Keratinocyte (primary cell): ENCODE data around the gene GBGT1. TPM values are rescaled to one million over a fixed set of nuclear protein-coding genes. Genes with fewer than 3 reads are reported as not detected.

Source experiments
- DNase-seq: peaks from one replicate; pipeline ENCODE4 v3.0.0-alpha.2; 2011; ENCODE audit warnings: low read depth, missing footprints, low spot score
- FAIRE-seq: peaks from 2 replicates; lab custom pipeline; 2011; peaks lifted over from hg19 to GRCh38; lab: Jason Lieb, UNC
- H2AFZ ChIP-seq: 2 replicates; pipeline ENCODE4 v1.6.0; 2012; ENCODE audit warnings: low read length, control low read depth, inconsistent platforms; ENCODE audit not compliant: control insufficient read depth
- H3K27ac ChIP-seq: 2 replicates; pipeline ENCODE4 v1.5.1; 2011; ENCODE audit warnings: low read length; ENCODE audit not compliant: control insufficient read depth, insufficient read depth
- H3K27me3 ChIP-seq: 3 replicates; pipeline ENCODE4 v1.6.0; 2011; ENCODE audit warnings: low read length; ENCODE audit not compliant: control insufficient read depth, insufficient read depth; ENCODE audit errors: extremely low read depth
- H3K36me3 ChIP-seq, 2 experiments: 2 replicates in 1 of 2; 3 replicates in 1 of 2; pipeline ENCODE4 v1.5.1; 2011; ENCODE audit warnings: low read length in 2 of 2, mild to moderate bottlenecking in 1 of 2; ENCODE audit not compliant: control insufficient read depth in 2 of 2, insufficient read depth in 2 of 2; ENCODE audit errors: extremely low read depth in 1 of 2
- H3K4me1 ChIP-seq: 3 replicates; pipeline ENCODE4 v1.5.1; 2011; ENCODE audit warnings: low read length; ENCODE audit not compliant: control insufficient read depth, insufficient read depth; ENCODE audit errors: extremely low read depth
- H3K4me2 ChIP-seq: 3 replicates; pipeline ENCODE4 v1.6.0; 2011; ENCODE audit warnings: low read depth, low read length; ENCODE audit not compliant: control insufficient read depth, insufficient read depth; ENCODE audit errors: extremely low read depth
- H3K4me3 ChIP-seq, 3 experiments: fragments of 200-600 bp in 1 of 3; sonication (generic) in 1 of 3; 2 replicates in 2 of 3; 3 replicates in 1 of 3; pipeline ENCODE4 v1.5.1; 2011 to 2016; ENCODE audit warnings: low read length in 3 of 3, mild to moderate bottlenecking in 3 of 3, control low read depth in 2 of 3, inconsistent platforms in 1 of 3, low read depth in 1 of 3, mixed read lengths in 1 of 3, mixed run types in 1 of 3, moderate library complexity in 1 of 3; ENCODE audit not compliant: control insufficient read depth in 2 of 3, insufficient read depth in 2 of 3; ENCODE audit errors: extremely low read depth in 1 of 3
- H3K79me2 ChIP-seq: 2 replicates; pipeline ENCODE4 v1.6.0; 2012; ENCODE audit warnings: low read length; ENCODE audit not compliant: control insufficient read depth, insufficient read depth
- H3K9ac ChIP-seq: 3 replicates; pipeline ENCODE4 v1.6.0; 2011; ENCODE audit warnings: low read length; ENCODE audit not compliant: control insufficient read depth, insufficient read depth; ENCODE audit errors: extremely low read depth
- H3K9me1 ChIP-seq: 3 replicates; pipeline ENCODE4 v1.6.0; 2011; ENCODE audit warnings: low read length; ENCODE audit not compliant: control insufficient read depth, insufficient read depth; ENCODE audit errors: extremely low read depth
- H3K9me3 ChIP-seq: 2 replicates; pipeline ENCODE4 v1.5.1; 2012; ENCODE audit warnings: low read depth, low read length; ENCODE audit not compliant: control insufficient read depth
- H4K20me1 ChIP-seq: 3 replicates; pipeline ENCODE4 v1.6.0; 2011; ENCODE audit warnings: low read length; ENCODE audit not compliant: control insufficient read depth, insufficient read depth; ENCODE audit errors: extremely low read depth
- EZH2 ChIP-seq: IDR thresholded peaks from one replicate; pipeline ENCODE4 v1.6.1; 2012; ENCODE audit warnings: inconsistent platforms, mild to moderate bottlenecking, low read length, moderate library complexity
- dilution Hi-C: fragments of 300-500 bp; cut with MboI; formaldehyde crosslinking; loops from one replicate; pipeline ENCODE4 v1.7.0; 2020; ENCODE audit warnings: low sequenced_read_pairs; ENCODE audit not compliant: extremely low pct_ligation_motif_present
- polyA plus RNA-seq, 5 experiments: library from polyadenylated mRNA; depleted of rRNA in 3 of 5; stranded (reverse) in 3 of 5; stranded (forward) in 1 of 5; unstranded in 1 of 5; fragments of >200 nt; gene quantifications; 1 replicate in 1 of 5; 2 replicates in 3 of 5; 3 replicates in 1 of 5; pipeline versions ENCODE4 v1.2.1 to v1.2.3, GENCODE V29; 2011 to 2012; ENCODE audit warnings: missing spikeins in 2 of 5, low read depth in 1 of 5, low replicate concordance in 1 of 5
- TF ChIP-seq, protein P1 (sequence below), 3 experiments: IDR thresholded peaks in 1 of 3; conservative IDR thresholded peaks in 1 of 3; optimal IDR thresholded peaks in 1 of 3; 2 replicates in 2 of 3; 3 replicates in 1 of 3; pipeline versions ENCODE3 to v1.5.1; 2011; ENCODE audit warnings: low read length in 3 of 3, mild to moderate bottlenecking in 3 of 3, moderate library complexity in 2 of 3, control low read depth in 1 of 3, inconsistent platforms in 1 of 3; ENCODE audit not compliant: insufficient read depth in 2 of 3; ENCODE audit errors: extremely low read depth in 1 of 3

Gene GBGT1
- polyA plus RNA-seq, 1 donor (not counting 4 experiments of a cell fraction or from before 2014, with no cell fraction given) = 0.54 TPM

DNA sequence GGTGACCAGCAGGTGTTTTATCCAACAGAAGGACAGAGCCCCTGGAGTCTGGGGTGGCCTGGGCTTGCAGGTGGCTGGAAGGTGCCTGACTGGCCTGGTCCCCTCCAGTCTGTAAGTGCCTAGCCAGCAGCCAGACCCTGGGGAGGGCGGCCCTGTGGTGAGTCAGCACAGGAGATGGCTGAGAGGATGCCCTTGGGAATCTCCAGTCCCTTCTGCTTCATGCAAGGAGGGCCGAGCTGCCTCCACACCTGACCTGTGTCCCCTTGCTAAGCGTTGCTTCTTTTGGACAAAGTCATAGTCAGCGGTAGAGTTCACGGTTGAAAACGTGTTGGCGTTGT lies 25.1 kb upstream of the GBGT1 start:
- Histone ChIP-seq H3K9ac (no peak overlapping the region), H4K20me1 (no peaks in the 10 kb centered on the region), H3K27me3 (peaks cover 12% of the 10 kb centered on the region), H3K36me3 (no peaks in the 10 kb centered on the region), H3K9me1 (no peaks in the 10 kb centered on the region), H3K4me1 (no peaks in the 10 kb centered on the region), H2AFZ (no peak overlapping the region), H3K27ac (no peak overlapping the region), H3K4me2 (no peak overlapping the region), H3K79me2 (no peaks in the 10 kb centered on the region), H3K9me3 (no peaks in the 10 kb centered on the region), H3K4me3 (no peak overlapping the region)
- FAIRE-seq (no peak), DNase-seq (no peak)
- TF ChIP-seq, protein P1, sequence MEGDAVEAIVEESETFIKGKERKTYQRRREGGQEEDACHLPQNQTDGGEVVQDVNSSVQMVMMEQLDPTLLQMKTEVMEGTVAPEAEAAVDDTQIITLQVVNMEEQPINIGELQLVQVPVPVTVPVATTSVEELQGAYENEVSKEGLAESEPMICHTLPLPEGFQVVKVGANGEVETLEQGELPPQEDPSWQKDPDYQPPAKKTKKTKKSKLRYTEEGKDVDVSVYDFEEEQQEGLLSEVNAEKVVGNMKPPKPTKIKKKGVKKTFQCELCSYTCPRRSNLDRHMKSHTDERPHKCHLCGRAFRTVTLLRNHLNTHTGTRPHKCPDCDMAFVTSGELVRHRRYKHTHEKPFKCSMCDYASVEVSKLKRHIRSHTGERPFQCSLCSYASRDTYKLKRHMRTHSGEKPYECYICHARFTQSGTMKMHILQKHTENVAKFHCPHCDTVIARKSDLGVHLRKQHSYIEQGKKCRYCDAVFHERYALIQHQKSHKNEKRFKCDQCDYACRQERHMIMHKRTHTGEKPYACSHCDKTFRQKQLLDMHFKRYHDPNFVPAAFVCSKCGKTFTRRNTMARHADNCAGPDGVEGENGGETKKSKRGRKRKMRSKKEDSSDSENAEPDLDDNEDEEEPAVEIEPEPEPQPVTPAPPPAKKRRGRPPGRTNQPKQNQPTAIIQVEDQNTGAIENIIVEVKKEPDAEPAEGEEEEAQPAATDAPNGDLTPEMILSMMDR (optimal IDR thresholded peaks at IDR 0.05 in 1 of 3, IDR thresholded peaks at IDR 0.05 in 1 of 3, conservative IDR thresholded peaks at IDR 0.05 in 1 of 3; ENCODE audit: extremely low read depth in 1 of 3, insufficient read depth in 2 of 3, low read length in 3 of 3) = no peak
- no peak for TF ChIP-seq EZH2
- dilution Hi-C loops = no loop called here

DNA sequence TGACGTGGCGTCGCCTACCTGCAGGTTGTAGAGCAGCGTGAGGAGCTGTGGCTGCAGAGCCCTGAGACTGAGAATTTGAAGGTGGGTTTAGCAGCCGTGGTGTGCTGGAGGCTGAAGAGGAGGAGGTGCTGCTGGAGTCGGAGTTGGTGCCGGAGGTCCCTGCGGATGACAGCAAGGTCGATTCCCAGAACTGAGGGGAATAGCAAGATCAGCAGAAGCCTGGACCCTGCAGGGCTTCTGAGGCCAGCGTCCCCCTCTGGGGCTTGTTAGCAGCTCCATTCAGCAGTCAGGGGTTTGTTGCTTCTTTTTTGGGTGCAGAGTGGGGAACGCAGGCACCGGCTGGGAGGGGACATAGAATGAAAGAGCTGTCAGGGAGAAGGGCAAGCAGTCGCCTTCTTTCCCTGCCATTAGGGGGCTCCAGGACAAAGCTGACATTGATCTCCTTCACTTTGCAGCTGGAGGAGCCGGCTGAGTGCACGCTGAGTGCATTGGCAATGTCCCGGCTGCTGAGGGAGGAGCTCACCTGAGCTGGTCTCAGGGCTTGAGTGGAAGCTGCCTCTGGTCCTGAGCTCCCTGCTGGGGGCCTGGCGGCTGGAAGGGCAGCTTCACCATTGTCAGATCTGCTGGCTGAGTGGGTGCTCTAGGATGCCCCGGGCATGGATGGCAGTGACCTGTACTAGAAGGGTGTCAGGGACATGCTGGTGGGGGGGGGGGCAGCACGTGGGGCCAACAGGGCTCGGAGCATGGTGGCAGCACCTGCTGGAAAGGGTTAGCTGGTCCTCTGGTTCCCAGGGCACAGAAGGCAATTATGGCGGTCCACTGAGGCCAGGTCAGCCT lies 24.5 kb upstream of the GBGT1 start:
- peaks cover 12% of the 10 kb centered on the region for H3K27me3 ChIP-seq
- no peaks in the 10 kb centered on the region for H3K4me1 ChIP-seq
- no peak for FAIRE-seq
- no peak overlapping the region for H3K4me3 ChIP-seq
- H3K4me2 ChIP-seq = no peak overlapping the region
- no peaks in the 10 kb centered on the region for H3K79me2 ChIP-seq
- DNase-seq = no peak
- TF ChIP-seq EZH2 = no peak
- TF ChIP-seq, protein P1 (optimal IDR thresholded peaks at IDR 0.05 in 1 of 3, IDR thresholded peaks at IDR 0.05 in 1 of 3, conservative IDR thresholded peaks at IDR 0.05 in 1 of 3; ENCODE audit: extremely low read depth in 1 of 3, insufficient read depth in 2 of 3, low read length in 3 of 3) = peak in 2 of 3 experiments; percentile 2 to 43
- no peak overlapping the region for H3K27ac ChIP-seq
- H3K9ac ChIP-seq = no peak overlapping the region
- H3K36me3 ChIP-seq = no peaks in the 10 kb centered on the region
- dilution Hi-C loops = no loop called here
- no peaks in the 10 kb centered on the region for H4K20me1 ChIP-seq
- H2AFZ ChIP-seq = no peak overlapping the region
- H3K9me1 ChIP-seq = no peaks in the 10 kb centered on the region
- no peaks in the 10 kb centered on the region for H3K9me3 ChIP-seq
